ENCODE data around the gene FNIP1.

DNA sequence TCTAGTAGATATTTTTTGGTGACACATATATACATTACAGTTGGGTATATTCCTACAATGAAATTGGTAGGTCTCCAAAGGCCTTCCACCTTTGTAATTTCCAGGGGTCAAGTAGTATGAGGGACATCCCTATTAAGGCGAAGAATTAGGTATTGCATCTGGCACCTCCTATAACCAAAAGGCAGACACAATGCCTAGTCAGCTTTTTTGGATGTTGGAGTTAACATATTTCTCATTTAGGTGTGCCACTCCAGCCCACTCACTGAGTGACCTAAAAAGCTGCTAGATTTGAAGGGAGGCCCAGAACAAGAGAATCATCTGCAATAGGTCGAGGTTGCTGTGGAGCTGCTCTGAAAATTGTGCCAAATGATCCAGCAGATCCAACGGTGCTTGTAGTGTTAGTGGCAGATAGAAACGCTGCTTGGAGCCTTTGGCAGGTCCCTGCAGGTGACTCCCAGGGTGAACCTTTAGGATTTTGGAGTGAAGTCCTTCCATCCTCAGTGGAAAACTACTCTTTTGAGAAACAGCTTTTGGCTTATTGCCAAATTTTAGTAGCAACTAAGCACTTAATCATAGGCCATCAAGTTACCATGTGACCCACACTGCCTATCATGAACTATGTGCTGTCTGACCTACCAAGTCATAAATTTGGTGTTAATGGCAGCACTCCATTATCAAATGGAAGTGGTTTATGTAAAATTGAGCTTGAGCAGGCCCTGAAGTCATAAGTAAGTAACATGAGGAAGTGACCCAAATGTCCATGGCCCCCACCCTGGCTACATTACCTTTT, 15.7 kb upstream of the FNIP1 start:
- TF ChIP-seq, protein P1, sequence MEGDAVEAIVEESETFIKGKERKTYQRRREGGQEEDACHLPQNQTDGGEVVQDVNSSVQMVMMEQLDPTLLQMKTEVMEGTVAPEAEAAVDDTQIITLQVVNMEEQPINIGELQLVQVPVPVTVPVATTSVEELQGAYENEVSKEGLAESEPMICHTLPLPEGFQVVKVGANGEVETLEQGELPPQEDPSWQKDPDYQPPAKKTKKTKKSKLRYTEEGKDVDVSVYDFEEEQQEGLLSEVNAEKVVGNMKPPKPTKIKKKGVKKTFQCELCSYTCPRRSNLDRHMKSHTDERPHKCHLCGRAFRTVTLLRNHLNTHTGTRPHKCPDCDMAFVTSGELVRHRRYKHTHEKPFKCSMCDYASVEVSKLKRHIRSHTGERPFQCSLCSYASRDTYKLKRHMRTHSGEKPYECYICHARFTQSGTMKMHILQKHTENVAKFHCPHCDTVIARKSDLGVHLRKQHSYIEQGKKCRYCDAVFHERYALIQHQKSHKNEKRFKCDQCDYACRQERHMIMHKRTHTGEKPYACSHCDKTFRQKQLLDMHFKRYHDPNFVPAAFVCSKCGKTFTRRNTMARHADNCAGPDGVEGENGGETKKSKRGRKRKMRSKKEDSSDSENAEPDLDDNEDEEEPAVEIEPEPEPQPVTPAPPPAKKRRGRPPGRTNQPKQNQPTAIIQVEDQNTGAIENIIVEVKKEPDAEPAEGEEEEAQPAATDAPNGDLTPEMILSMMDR (IDR thresholded peaks at IDR 0.05) = no peak
- TF ChIP-seq EZH2 (IDR thresholded peaks at IDR 0.05; ENCODE audit: borderline replicate concordance, insufficient read depth, low read depth, low read length, poor library complexity, severe bottlenecking) = no peak
